Heart left ventricle (tissue), 16 donors: Measurements from ENCODE around the gene SH3D19. TPM values are rescaled to one million over a fixed set of nuclear protein-coding genes. Genes with fewer than 3 reads are reported as not detected.
A peak's percentile ranks its signal among the peaks of the same experiment; 100 is the strongest.

ENCODE experiments used
- ATAC-seq, 4 donors: fragments of 200-7000 bp; cut with Tn5 transposase; one replicate each; pipeline ENCODE4 v1.9.1; 2020 to 2022; ENCODE audit warnings: moderate library complexity in 4 of 4, mild to moderate bottlenecking in 3 of 4, moderate number of reproducible peaks in 1 of 4
- DNase-seq, 5 donors: peaks; one replicate each; pipeline ENCODE4 v3.0.0-alpha.2; 2020
- H3K27ac ChIP-seq, 12 donors: fragments of 200-600 bp; sonication (generic) in 4 of 12; one replicate each; pipeline versions ENCODE4 v1.5.0 to v1.8.0; 2016 to 2022; ENCODE audit warnings: mild to moderate bottlenecking in 2 of 12
- H3K27me3 ChIP-seq, 9 donors: fragments of 200-600 bp; sonication (generic) in 2 of 9; one replicate each; pipeline versions ENCODE4 v1.5.1 to v1.8.0; 2016 to 2022; ENCODE audit warnings: mild to moderate bottlenecking in 3 of 9
- H3K36me3 ChIP-seq, 9 donors: fragments of 200-600 bp; sonication (generic) in 2 of 9; one replicate each; pipeline versions ENCODE4 v1.5.0 to v1.8.0; 2018 to 2022; ENCODE audit warnings: mild to moderate bottlenecking in 2 of 9
- H3K4me1 ChIP-seq, 12 donors: fragments of 200-600 bp; sonication (generic) in 4 of 12; one replicate each; pipeline versions ENCODE4 v1.5.0 to v1.8.0; 2016 to 2022; ENCODE audit warnings: mild to moderate bottlenecking in 3 of 12
- H3K4me3 ChIP-seq, 12 donors: fragments of 200-600 bp; sonication (generic) in 4 of 12; one replicate each; pipeline versions ENCODE4 v1.5.0 to v1.8.0; 2017 to 2022; ENCODE audit warnings: mild to moderate bottlenecking in 9 of 12, moderate library complexity in 4 of 12
- H3K9me3 ChIP-seq, 12 donors: fragments of 200-600 bp; sonication (generic) in 4 of 12; one replicate each; pipeline versions ENCODE4 v1.5.0 to v1.8.0; 2016 to 2022; ENCODE audit warnings: mild to moderate bottlenecking in 1 of 12
- POLR2A ChIP-seq, 2 donors: fragments of 450-650 bp; IDR thresholded peaks; one replicate each; pipeline ENCODE4 v1.6.1; 2017; ENCODE audit warnings: antibody characterized with exemption in 2 of 2, mild to moderate bottlenecking in 2 of 2, moderate library complexity in 2 of 2
- WGBS, 4 donors: extraction: QIAGEN DNeasy Blood & Tissue Kit in 2 of 4; methylation state at CpG; one replicate each; pipeline versions ENCODE4 v1.1.5 to v1.1.7; 2013 to 2018; 5-methylcytosine and 5-hydroxymethylcytosine counted together
- intact Hi-C, 10 donors: fragments of 100-400 bp; cut with DNase I; formaldehyde crosslinking; loops; one replicate each; pipeline versions ENCODE4 v1.11.1 to v1.14.2; 2022
- polyA plus RNA-seq, 2 donors: library from polyadenylated mRNA; stranded (reverse); fragments of 200-250 nt; gene quantifications; one replicate each; pipeline ENCODE4 v1.2.3, GENCODE V29; 2013
- total RNA-seq, 9 donors: library from RNA; depleted of rRNA in 2 of 9; stranded (reverse); fragments of >200 nt in 2 of 9; fragmentation: NEBNext Ultra II Directional in 3 of 9; extraction: Animal tissue kit (Norgen Biotek cat#: 25700) in 3 of 9; gene quantifications; one replicate each; pipeline versions ENCODE4 v1.1.0 to v1.2.4, GENCODE V29; 2016 to 2023
- TF ChIP-seq, protein P1 (sequence below), 12 donors: fragments of 200-600 bp; sonication (generic) in 4 of 12; IDR thresholded peaks; one replicate each; pipeline versions ENCODE4 v1.5.0 to v1.8.0; 2018 to 2022; ENCODE audit warnings: antibody characterized with exemption in 12 of 12, mild to moderate bottlenecking in 5 of 12
- donor health status: ischemic (EF 13 %, LVEDD 7.1; RV severe dilation, severe dysfunction).
- donor health status: healthy with polysubstance abuse.
- donor health status: DM: no; HTN: yes; CAD: no.
- donor health status: DM: no; HTN: no; CAD: no.
- donor health status: ischemic (EF 25% LVEDD 6.9; RV normal size, moderate dysfunction).
- donor health status: ischemic (EF 25% LVEDD 5.7; RV mildly dilated, moderate dysfunction).
- donor health status: healthy.
- donor health status: DM: yes; HTN: yes; CAD: no.
- donor health status: ischemic (EF 35%, LVEDD 5.7; RV mildly dilated, moderate dysfunction).
- donor health status: nonischemic (EF 11% LVEDD 7.7; RV severe dilation, severe dysfunction).
- donor health status: DM: yes; HTN: yes; CAD: no.
- donor health status: PGD.
- donor health status: ischemic (EF 29% LVEDD 5.4; RV normal size, mild dysfunction).
- donor health status: nonischemic (EF 23%, LVEDD 6.1; RV moderate dilation, normal function).

Gene SH3D19
- total and polyA plus RNA-seq, 11 donors, result 60.4 to 173 (median 126) TPM

DNA sequence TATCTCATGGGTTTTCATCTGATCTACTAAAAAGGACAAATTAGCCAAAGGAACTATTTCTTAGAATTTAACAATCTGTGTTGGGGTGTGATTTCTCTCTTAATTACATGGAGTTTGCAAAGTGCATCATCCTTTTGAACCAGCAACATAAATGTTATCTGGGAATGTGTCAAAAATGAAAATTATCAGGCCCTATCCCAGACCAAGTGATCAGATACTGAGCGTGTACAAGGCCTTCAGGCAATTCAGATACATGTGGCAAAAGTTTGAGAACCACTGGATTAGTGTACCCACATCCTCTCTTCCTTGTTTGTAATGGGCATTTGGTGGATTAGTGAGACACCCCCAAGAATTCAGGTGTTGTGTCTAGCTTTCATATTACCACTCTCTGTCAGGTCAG, 3.8 kb downstream of the SH3D19 start:
- H3K4me3 ChIP-seq, result no peak overlapping the region
- ATAC-seq, result no peak
- H3K4me1 ChIP-seq, result peaks cover 0 to 56% (median 30%) of the 10 kb centered on the region in 12 donors
- TF ChIP-seq POLR2A (IDR thresholded peaks at IDR 0.05), result no peak
- 43 to 66% (median 51%) methylated on average over 1 of the region's 1 CpG for WGBS, 4 donors
- H3K36me3 ChIP-seq, result no peaks in the 10 kb centered on the region
- peaks cover 0 to 18% (median 0%) of the 10 kb centered on the region in 9 donors for H3K27me3 ChIP-seq
- peak overlapping the region in 9 of 12 donors; percentile 6 to 96 (median 94) for H3K27ac ChIP-seq
- no peaks in the 10 kb centered on the region for H3K9me3 ChIP-seq
- intact Hi-C loops, result loop anchor here in 5 of 10 donors (5.0 to 10.0 kb wide), 3 partner anchors 39 to 207 kb away; partner anchors contain the start of gene PRSS48 (in 1 of the 5)
- no peak for DNase-seq

DNA sequence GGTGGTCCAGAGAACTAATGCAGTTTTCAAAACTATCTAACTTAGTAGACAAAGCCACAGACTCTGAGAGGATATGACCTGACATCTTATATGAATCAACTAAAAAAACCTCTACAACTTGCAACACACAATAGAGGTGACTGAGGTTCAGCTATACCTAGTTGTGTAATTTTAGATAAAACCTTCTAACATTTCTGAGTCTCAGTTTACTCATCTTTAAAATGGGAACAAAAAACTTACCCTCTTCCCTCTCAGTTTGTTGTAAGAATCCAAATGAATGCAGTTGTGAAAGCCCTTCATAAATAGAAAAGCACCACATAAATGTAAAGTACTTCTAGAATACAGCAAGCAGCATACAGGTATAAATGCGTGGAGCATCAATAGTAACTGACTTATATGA, 5.9 kb downstream of the SH3D19 start:
- peak overlapping the region in 3 of 12 donors; percentile 3 to 11 (median 7) for H3K27ac ChIP-seq
- peaks cover 0 to 5% (median 0%) of the 10 kb centered on the region in 9 donors for H3K27me3 ChIP-seq
- DNase-seq (no peak), ATAC-seq (no peak)
- peaks cover 2 to 74% (median 48%) of the 10 kb centered on the region in 12 donors for H3K4me1 ChIP-seq
- no peaks in the 10 kb centered on the region for H3K9me3 ChIP-seq
- TF ChIP-seq, protein P1, sequence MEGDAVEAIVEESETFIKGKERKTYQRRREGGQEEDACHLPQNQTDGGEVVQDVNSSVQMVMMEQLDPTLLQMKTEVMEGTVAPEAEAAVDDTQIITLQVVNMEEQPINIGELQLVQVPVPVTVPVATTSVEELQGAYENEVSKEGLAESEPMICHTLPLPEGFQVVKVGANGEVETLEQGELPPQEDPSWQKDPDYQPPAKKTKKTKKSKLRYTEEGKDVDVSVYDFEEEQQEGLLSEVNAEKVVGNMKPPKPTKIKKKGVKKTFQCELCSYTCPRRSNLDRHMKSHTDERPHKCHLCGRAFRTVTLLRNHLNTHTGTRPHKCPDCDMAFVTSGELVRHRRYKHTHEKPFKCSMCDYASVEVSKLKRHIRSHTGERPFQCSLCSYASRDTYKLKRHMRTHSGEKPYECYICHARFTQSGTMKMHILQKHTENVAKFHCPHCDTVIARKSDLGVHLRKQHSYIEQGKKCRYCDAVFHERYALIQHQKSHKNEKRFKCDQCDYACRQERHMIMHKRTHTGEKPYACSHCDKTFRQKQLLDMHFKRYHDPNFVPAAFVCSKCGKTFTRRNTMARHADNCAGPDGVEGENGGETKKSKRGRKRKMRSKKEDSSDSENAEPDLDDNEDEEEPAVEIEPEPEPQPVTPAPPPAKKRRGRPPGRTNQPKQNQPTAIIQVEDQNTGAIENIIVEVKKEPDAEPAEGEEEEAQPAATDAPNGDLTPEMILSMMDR (IDR thresholded peaks at IDR 0.05), result no peak
- no peak for TF ChIP-seq POLR2A (IDR thresholded peaks at IDR 0.05)
- intact Hi-C loops, result no loop called here
- 97 to 100% (median 97%) methylated on average over 1 of the region's 1 CpG for WGBS, 4 donors
- H3K4me3 ChIP-seq, result no peak overlapping the region
- no peaks in the 10 kb centered on the region for H3K36me3 ChIP-seq

DNA sequence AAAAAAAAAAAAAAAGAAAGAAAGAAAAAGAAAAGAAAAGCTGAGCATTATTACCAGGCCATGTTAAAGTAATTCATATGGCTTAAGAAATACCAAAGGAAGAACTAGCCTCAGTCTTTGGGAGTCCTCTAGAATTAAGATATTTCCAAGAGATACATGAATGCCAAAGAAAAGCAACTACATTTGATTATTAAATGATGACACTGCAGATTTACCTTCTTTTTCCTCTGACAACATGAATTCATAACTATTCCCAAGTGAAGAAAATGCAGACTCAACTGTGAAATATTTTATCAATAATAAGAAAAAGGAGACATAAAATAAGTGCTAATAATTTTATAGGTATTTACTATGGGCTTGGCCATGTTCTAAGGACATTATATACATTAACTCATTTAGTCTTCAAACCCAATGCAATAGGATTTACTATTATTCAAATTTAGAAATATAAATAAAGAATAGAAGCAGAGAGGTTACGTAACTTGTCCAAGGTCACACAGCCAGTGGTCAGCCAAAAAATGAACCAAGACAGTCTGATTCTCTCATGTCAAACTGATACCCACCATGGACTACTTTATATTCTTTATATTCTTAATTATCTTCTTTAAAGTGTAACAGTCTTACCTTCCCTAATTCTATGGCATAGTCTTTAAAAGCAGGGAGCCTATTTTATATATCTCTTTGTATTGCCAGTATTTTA, 6.9 kb downstream of the SH3D19 start:
- 67 to 80% (median 72%) methylated on average over 1 of the region's 1 CpG for WGBS, 4 donors
- Histone ChIP-seq H3K36me3 (no peaks in the 10 kb centered on the region), H3K4me3 (no peak overlapping the region), H3K27me3 (no peaks in the 10 kb centered on the region), H3K9me3 (no peaks in the 10 kb centered on the region), H3K27ac (peak overlapping the region in 7 of 12 donors; percentile 3 to 88 (median 33)), H3K4me1 (peaks cover 3 to 75% (median 48%) of the 10 kb centered on the region in 12 donors)
- no peak for TF ChIP-seq POLR2A (IDR thresholded peaks at IDR 0.05)
- TF ChIP-seq, protein P1 (IDR thresholded peaks at IDR 0.05), result no peak
- ATAC-seq, result no peak
- intact Hi-C loops, result no loop called here
- no peak for DNase-seq

DNA sequence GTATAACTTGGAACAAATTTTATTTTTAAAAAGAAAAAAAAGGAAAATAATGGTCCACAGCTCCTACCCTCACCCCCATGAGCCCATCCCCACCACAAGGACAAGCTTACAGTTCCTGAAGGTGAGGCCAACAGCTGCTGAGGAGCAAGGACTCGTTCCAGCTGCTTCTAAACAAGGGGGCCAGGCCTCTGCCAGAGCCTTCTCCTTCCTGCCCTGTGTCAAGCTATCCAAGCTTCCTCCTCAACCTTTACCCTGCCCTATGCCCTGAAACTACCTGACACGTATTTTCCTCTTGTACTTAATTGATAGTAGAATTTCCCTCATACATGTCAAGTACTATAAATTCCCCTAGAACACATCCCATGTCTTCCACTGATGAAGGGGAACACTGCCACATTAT, 8.8 kb downstream of the SH3D19 start:
- peaks cover 8 to 72% (median 46%) of the 10 kb centered on the region in 12 donors for H3K4me1 ChIP-seq
- ATAC-seq, result peak in 3 of 4 donors; percentile 10 to 40 (median 27)

More for the DNA sequence above, 8.8 kb downstream of the SH3D19 start:
- DNase-seq, result no peak
- Histone ChIP-seq H3K36me3 (no peaks in the 10 kb centered on the region), H3K4me3 (no peak overlapping the region), H3K27me3 (no peaks in the 10 kb centered on the region), H3K9me3 (no peaks in the 10 kb centered on the region), H3K27ac (peak overlapping the region; percentile 28 to 97 (median 86))
- TF ChIP-seq POLR2A (IDR thresholded peaks at IDR 0.05), result no peak
- TF ChIP-seq, protein P1 (IDR thresholded peaks at IDR 0.05), result no peak
- intact Hi-C loops, result no loop called here
- 25 to 35% (median 30%) methylated on average over 2 of the region's 2 CpGs for WGBS, 4 donors
